Nephron progenitor cell (in vitro differentiated cells): ENCODE data around the gene TMOD3.
A peak's percentile ranks its signal among the peaks of the same experiment; 100 is the strongest.
"Not testable (repeated sequence)": the region's sequence is repeated elsewhere in the genome, so short reads cannot be mapped to it uniquely, and the experiment has no call there.

Source experiments
- DNase-seq: peaks from one replicate; pipeline ENCODE4 v3.0.0; 2021
- H3K27ac Mint-ChIP-seq: 2 replicates; pipeline ENCODE4 v1.8.0; 2021; ENCODE audit warnings: mild to moderate bottlenecking, moderate library complexity, mixed read lengths
- H3K27me3 Mint-ChIP-seq: 2 replicates; pipeline ENCODE4 v1.8.0; 2021; ENCODE audit warnings: mild to moderate bottlenecking, low read depth, mixed read lengths; ENCODE audit not compliant: poor library complexity
- H3K36me3 Mint-ChIP-seq: 2 replicates; pipeline ENCODE4 v1.8.0; 2021; ENCODE audit warnings: low read depth, mixed read lengths
- H3K4me1 Mint-ChIP-seq: 2 replicates; pipeline ENCODE4 v1.8.0; 2021; ENCODE audit warnings: mixed read lengths
- H3K4me3 Mint-ChIP-seq: 2 replicates; pipeline ENCODE4 v1.8.0; 2021; ENCODE audit warnings: mild to moderate bottlenecking, moderate library complexity, mixed read lengths
- H3K9me3 Mint-ChIP-seq: 2 replicates; pipeline ENCODE4 v1.8.0; 2021; ENCODE audit warnings: mild to moderate bottlenecking, moderate library complexity, mixed read lengths
- CTCF ChIP-seq: fragments of 200-600 bp; sonication (generic); IDR thresholded peaks from 2 replicates; pipeline ENCODE4 v1.5.0; 2021; ENCODE audit warnings: antibody characterized with exemption

TMOD3 gene

GRCh38 chr15:51829376-51830275 lies at the start of gene TMOD3:
TMOD3 (plus strand) TSS chr15:51829653; CDS start chr15:51862885, 33,232 bp downstream.
- no peaks in the 10 kb centered on the region for H3K27me3 Mint-ChIP-seq
- peak; percentile 97 for DNase-seq
- peaks cover 4% of the 10 kb centered on the region for H3K36me3 Mint-ChIP-seq
- no peak for TF ChIP-seq CTCF
- H3K27ac Mint-ChIP-seq = no peak within 1 kb of the TSS
- peak within 1 kb of the TSS; percentile 98 for H3K4me3 Mint-ChIP-seq
- no peaks in the 10 kb centered on the region for H3K9me3 Mint-ChIP-seq
- H3K4me1 Mint-ChIP-seq = peaks cover 18% of the 10 kb centered on the region

GRCh38 chr15:51780636-51781035 lies 48.8 kb upstream of the TMOD3 start:
- H3K36me3 Mint-ChIP-seq = peaks cover 4% of the 10 kb centered on the region
- H3K4me3 Mint-ChIP-seq = no peak overlapping the region
- peaks cover 3% of the 10 kb centered on the region for H3K27me3 Mint-ChIP-seq
- peaks cover 4% of the 10 kb centered on the region for H3K9me3 Mint-ChIP-seq
- TF ChIP-seq CTCF = no peak
- H3K4me1 Mint-ChIP-seq = no peaks in the 10 kb centered on the region
- DNase-seq = no peak
- no peak overlapping the region for H3K27ac Mint-ChIP-seq

GRCh38 chr15:51781506-51781905 lies 47.9 kb upstream of the TMOD3 start:
- no peak for TF ChIP-seq CTCF
- peaks cover 4% of the 10 kb centered on the region for H3K9me3 Mint-ChIP-seq
- H3K27ac Mint-ChIP-seq = no peak overlapping the region
- peaks cover 10% of the 10 kb centered on the region for H3K36me3 Mint-ChIP-seq
- H3K4me1 Mint-ChIP-seq = no peaks in the 10 kb centered on the region
- no peak overlapping the region for H3K4me3 Mint-ChIP-seq
- H3K27me3 Mint-ChIP-seq = peaks cover 3% of the 10 kb centered on the region
- DNase-seq = no peak

- no peak overlapping the region for H3K4me3 Mint-ChIP-seq
- no peak for DNase-seq
Observed at GRCh38 chr15:51782357-51782896, 47.0 kb upstream of the TMOD3 start.

GRCh38 chr15:51783967-51784366 lies 45.5 kb upstream of the TMOD3 start:
- no peak for DNase-seq
- Mint-ChIP-seq H3K27ac (no peak overlapping the region), H3K27me3 (peaks cover 7% of the 10 kb centered on the region), H3K9me3 (peaks cover 10% of the 10 kb centered on the region), H3K4me1 (no peaks in the 10 kb centered on the region), H3K4me3 (no peak overlapping the region), H3K36me3 (peaks cover 21% of the 10 kb centered on the region)
- TF ChIP-seq CTCF = no peak

More at GRCh38 chr15:51782357-51782896, 47.0 kb upstream of the TMOD3 start:
- TF ChIP-seq CTCF = no peak
- peaks cover 3% of the 10 kb centered on the region for H3K27me3 Mint-ChIP-seq
- H3K27ac Mint-ChIP-seq = no peak overlapping the region
- peaks cover 5% of the 10 kb centered on the region for H3K9me3 Mint-ChIP-seq
- no peaks in the 10 kb centered on the region for H3K4me1 Mint-ChIP-seq
- H3K36me3 Mint-ChIP-seq = peaks cover 11% of the 10 kb centered on the region

GRCh38 chr15:51787130-51787529 lies 42.3 kb upstream of the TMOD3 start:
- DNase-seq, H3K4me3 Mint-ChIP-seq, H3K4me1 Mint-ChIP-seq, H3K27ac Mint-ChIP-seq, H3K27me3 Mint-ChIP-seq: not testable (repeated sequence)
- Mint-ChIP-seq H3K9me3 (peaks cover 16% of the 10 kb centered on the region), H3K36me3 (peaks cover 21% of the 10 kb centered on the region)

- not testable (repeated sequence) for H3K27me3 Mint-ChIP-seq, DNase-seq, H3K27ac Mint-ChIP-seq, H3K4me1 Mint-ChIP-seq, H3K36me3 Mint-ChIP-seq, H3K4me3 Mint-ChIP-seq
- peaks cover 11% of the 10 kb centered on the region for H3K9me3 Mint-ChIP-seq
Observed at GRCh38 chr15:51792474-51792873, 37.0 kb upstream of the TMOD3 start.
